ENCODE measurements around the gene TRIP12.

- no peak for TF ChIP-seq FOXP1 (IDR thresholded peaks at IDR 0.05)
- TF ChIP-seq FOXP1 (CRISPR knock-in tag; IDR thresholded peaks at IDR 0.05), result no peak
- no peak for TF ChIP-seq USF2 (IDR thresholded peaks at IDR 0.05; ENCODE audit: low read depth, low read length)
- no peak for TF ChIP-seq USF2 (CRISPR knock-in tag; IDR thresholded peaks at IDR 0.05; ENCODE audit: borderline replicate concordance)
- TF ChIP-seq ISL2 (CRISPR knock-in tag; IDR thresholded peaks at IDR 0.05), result no peak
- TF ChIP-seq SRSF1 (optimal IDR thresholded peaks at IDR 0.05; ENCODE audit: low read depth, low read length), result no peak
- TF ChIP-seq ZNF83 (CRISPR knock-in tag; IDR thresholded peaks at IDR 0.05; ENCODE audit: borderline replicate concordance), result no peak
- no peak for TF ChIP-seq ZNF430 (CRISPR knock-in tag; IDR thresholded peaks at IDR 0.05)
- no peak for TF ChIP-seq E2F5 (CRISPR knock-in tag; conservative IDR thresholded peaks at IDR 0.05)
- TF ChIP-seq NFAT5 (CRISPR knock-in tag; IDR thresholded peaks at IDR 0.05), result no peak
- TF ChIP-seq TAF1 (CRISPR knock-in tag; IDR thresholded peaks at IDR 0.05), result no peak
- TF ChIP-seq CREB1 (IDR thresholded peaks at IDR 0.05), result no peak
- no peak for TF ChIP-seq CREB1 (CRISPR knock-in tag; IDR thresholded peaks at IDR 0.05)
- no peak for TF ChIP-seq MYNN (CRISPR knock-in tag; IDR thresholded peaks at IDR 0.05; ENCODE audit: low read depth)
Observed at GRCh38 chr2:229731363-229731762, 190.4 kb downstream of the TRIP12 start.
